SKM-1 treated with dmso at 0.1 percent for 144 hours (cell line): ENCODE measurements around the gene BCAS2.
"Not testable (repeated sequence)": the region's sequence is repeated elsewhere in the genome, so short reads cannot be mapped to it uniquely, and the experiment has no call there.

Experiments used
- DNase-seq: peaks from one replicate; lab custom pipeline; 2025; ENCODE audit not compliant: unreplicated experiment; lab: John Stamatoyannopoulos, UW

BCAS2 gene

GRCh38 chr1:114581335-114582287 is at the start of gene BCAS2:
Gene BCAS2 (minus strand): TSS chr1:114581615. CDS start chr1:114581591, 24 bp downstream.
- peak; percentile 97 for DNase-seq

- DNase-seq: no peak
Measured at GRCh38 chr1:114627107-114627506, 45.7 kb upstream of the BCAS2 start.

DNA sequence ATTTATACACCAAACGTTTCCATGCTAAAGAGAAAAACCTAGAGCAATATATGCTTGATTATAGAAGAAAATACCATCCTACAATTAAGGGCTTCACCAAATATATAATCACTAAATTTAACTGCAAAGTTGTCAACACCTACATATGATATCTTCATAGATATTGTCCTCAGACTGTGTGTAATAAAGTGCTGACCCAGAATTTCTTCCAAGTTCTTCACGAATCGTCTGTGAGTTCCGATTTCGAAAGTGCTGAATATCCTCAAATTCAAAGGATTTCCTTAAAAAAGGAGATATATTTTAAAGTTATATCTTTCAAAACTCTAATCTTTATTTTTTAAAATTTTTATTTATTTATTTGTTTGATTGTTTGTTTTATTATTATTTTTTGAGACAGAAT is 41.9 kb upstream of the BCAS2 start:
- DNase-seq: no peak

- no peak for DNase-seq
Measured at GRCh38 chr1:114620419-114620818, 39.0 kb upstream of the BCAS2 start.

DNA sequence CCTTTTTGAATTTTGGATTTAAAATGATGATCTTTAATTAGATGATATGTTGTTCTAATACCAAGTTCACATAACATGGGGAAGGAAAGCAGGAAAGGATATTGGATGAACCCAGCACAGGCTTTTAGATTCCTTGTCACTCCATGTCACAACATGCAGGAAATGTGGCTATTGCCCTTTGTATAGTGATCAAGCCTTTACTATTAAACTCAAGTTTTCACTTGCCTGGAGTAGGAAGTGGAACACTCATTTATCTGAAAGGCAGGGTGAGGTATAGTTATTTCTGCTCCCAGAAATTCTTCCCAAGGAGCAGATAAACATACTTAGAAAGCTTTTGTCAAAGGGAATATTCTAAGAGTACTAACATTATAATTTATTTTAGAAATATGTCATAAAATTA is 37.2 kb upstream of the BCAS2 start:
- DNase-seq: no peak

DNA sequence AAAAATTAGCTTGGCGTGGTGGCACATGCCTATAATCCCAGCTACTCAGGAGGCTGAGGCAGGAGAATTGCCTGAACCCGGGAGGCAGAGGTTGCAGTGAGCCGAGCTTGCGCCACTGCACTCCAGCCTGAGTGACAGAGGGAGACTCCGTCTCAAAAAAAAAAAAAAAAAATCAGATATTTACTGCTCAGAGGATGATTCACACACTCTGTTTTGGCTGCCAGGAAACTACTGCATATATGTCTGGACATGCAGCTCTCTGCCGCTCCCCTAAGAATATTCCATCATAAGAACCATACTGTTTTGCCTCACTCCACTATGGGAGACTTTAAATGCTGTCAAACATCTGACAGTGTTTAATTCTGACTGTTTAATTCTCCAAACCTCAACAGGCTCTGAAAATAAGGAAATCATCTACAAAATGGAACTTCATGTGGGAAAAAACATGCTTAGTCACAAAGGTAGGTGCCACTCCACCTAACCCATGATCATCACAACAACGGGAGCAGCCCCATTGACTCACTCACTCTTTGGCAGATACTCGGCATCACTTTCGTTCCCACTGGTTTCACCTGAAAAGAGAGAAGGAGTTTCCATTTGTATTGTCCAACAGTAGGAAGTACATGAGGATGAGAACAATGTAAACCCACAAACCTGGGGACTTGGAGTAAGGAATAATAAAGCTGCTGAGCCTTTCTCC is 29.3 kb upstream of the BCAS2 start:
- no peak for DNase-seq

- no peak for DNase-seq
Measured at GRCh38 chr1:114609826-114610225, 28.4 kb upstream of the BCAS2 start.

- no peak for DNase-seq
Measured at GRCh38 chr1:114609026-114609425, 27.6 kb upstream of the BCAS2 start.

GRCh38 chr1:114607223-114607622 is 25.8 kb upstream of the BCAS2 start:
- no peak for DNase-seq

DNA sequence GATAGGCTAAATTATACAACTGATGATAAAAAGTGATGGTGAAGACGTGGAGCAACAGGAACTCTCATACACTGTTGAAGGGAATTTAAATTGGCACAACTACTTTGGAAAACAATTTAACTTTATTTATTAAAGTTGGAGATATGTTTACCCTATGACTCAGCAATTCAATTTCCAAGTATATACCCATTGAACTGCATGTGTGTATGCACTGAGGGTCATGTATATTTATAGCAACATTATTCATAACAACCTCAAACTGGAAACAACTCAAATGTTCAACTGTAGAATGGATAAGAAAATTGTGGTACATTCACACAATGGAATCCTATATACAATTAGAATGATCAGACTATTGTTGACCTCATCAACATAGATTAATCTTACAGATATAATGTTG is 16.5 kb upstream of the BCAS2 start:
- no peak for DNase-seq

DNA sequence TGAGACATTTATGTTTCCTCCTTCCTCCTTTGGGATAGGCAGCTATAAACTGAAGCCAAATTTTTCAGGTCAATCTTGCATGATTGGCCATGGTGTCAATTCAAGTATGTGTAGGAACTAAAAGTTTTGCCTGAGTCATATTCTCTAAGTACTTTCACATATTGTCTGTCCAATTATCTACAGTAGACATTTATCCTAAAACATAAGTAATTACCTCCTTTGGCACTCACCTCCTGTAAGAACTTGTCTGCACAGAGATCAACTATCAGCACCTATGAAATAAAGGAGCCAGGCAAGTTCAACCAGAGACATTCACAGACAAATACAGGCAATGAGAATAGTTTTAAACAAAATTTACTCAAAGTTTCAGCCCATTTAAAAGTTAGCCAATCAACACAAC is 14.2 kb upstream of the BCAS2 start:
- DNase-seq: no peak

DNA sequence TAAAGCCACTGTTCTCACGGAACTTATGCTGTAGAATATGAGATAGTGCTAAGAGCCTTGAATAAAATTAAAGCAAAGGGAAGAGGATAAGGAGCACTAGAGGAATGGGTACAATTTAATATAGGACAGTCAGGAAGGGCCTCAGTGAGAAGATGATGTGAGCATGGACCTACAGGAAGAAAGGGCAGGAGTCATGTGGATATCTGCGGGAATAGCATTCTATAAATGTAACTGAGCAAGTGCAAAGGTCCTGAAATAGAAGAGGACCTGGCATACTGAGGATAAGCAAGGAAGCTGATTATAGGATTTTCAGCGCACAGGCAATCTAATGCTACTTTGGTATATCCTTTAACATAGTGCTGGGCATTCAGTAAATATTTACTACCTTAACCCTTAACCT is 12.6 kb upstream of the BCAS2 start:
- DNase-seq: no peak

- no peak for DNase-seq
Measured at GRCh38 chr1:114589122-114589521, 7.7 kb upstream of the BCAS2 start.

DNA sequence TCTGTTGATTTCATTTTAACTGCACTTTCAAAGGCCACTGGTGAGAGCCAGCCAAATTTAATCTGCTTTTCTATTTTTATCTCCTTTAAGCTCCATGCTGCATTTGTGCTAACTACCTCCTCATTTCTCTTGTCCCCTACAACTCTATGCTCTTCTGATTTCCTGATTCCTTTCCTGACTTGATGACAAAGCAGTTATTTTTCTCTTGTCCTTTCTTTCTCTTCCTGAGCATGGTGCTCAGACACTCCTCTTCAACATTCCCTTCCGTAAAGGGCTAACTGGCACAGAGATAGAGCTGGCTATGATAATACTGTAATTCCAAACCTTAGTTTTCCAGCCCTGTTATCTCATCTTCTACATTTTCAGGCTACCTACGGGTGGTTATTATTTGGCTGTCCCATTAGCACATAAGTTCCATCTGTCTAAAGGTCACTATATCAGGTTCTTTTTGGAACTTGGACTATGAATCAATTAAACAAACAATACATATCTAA is 6.8 kb upstream of the BCAS2 start:
- DNase-seq: no peak

DNA sequence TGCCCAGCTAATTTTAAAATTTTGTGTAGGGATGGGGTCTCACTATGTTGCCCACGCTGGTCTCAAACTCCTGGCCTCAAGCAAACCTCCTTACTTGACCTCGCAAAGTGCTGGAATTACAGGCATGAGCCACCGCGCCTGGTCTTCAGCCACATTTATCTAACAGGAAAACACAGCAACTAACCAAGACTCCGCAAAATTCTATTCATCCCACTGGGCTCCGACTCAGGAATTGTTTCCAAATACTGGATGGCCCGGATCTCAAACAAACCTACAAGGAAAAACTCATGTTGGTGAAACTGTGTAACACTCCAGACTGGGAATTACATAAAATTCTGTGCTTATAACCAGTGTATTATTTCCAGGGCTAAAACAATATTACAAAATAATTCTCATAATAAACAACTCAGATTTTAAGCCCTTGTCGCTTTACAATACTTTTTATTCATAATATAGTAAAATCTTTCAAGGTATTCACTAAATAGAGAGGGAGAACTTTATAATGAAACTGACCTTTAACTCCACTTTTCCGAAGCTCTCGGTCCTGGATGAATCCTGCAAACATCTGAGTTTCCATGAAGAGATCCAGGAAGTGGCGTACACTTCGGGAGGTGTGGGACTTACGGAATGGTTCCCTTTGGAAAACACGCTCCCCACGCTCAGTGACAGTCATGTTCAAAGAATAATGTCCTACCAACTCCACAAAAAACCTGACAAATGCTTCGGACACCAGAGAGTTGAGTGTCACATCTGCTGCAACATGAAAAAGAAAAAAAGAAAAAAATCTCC is 6.0 kb upstream of the BCAS2 start:
- DNase-seq: no peak

DNA sequence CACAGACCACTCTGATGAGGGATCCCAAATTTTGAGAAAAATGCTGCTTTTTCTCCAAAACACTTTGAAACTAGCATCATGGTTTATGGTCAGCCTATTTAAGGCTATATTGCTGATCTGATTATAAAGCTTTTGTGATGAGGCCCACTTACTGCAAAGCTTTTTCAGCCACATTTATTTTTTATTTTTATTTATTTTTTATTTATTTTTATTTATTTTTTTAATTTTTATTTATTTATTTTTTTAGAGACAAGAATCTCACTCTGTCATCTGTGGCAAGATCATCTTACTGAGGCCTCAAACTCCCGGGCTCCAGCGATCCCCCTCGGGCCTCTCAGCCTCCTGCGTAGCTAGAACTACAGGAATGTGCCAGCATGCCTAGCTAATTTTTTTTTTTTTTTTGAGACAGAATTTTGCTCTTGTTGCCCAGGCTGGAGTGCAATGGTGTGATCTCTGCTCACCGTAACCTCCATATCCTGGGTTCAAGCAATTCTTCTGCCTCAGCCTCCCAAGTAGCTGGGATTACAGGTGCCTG is 5.2 kb upstream of the BCAS2 start:
- no peak for DNase-seq

GRCh38 chr1:114585231-114585630 is 3.8 kb upstream of the BCAS2 start:
- no peak for DNase-seq

- DNase-seq: no peak
Measured at GRCh38 chr1:114574365-114574764, 7.0 kb downstream of the BCAS2 start.

GRCh38 chr1:114564141-114564540 is 17.3 kb downstream of the BCAS2 start:
- no peak for DNase-seq

- not testable (repeated sequence) for DNase-seq
Measured at GRCh38 chr1:114562978-114563510, 18.4 kb downstream of the BCAS2 start.

- no peak for DNase-seq
Measured at GRCh38 chr1:114561333-114561732, 20.1 kb downstream of the BCAS2 start.
